Kidney epithelial cell (primary cell): ENCODE data around the gene TWIST2. TPM values are rescaled to one million over a fixed set of nuclear protein-coding genes. Genes with fewer than 3 reads are reported as not detected.

Source experiments
- DNase-seq: peaks from one replicate; pipeline ENCODE4 v3.0.0-alpha.2; 2010; ENCODE audit warnings: low read depth
- H3K27me3 ChIP-seq: 2 replicates; pipeline ENCODE4 v1.6.0; 2011; ENCODE audit warnings: low read length; ENCODE audit not compliant: control insufficient read depth, insufficient read depth
- H3K36me3 ChIP-seq: 2 replicates; pipeline ENCODE4 v1.5.1; 2011; ENCODE audit warnings: low read length; ENCODE audit not compliant: control insufficient read depth, insufficient read depth
- H3K4me3 ChIP-seq: 2 replicates; pipeline ENCODE4 v1.5.1; 2011; ENCODE audit warnings: low read depth, mild to moderate bottlenecking, control low read depth, low read length
- CTCF ChIP-seq: IDR thresholded peaks from 2 replicates; pipeline ENCODE4 v1.5.1; 2011; ENCODE audit warnings: mild to moderate bottlenecking, moderate library complexity, low read length, control low read depth, inconsistent platforms; ENCODE audit not compliant: insufficient read depth, poor library complexity, severe bottlenecking
- total RNA-seq: library from RNA; depleted of rRNA; stranded (reverse); fragments of >200 nt; gene quantifications from 2 replicates; pipeline ENCODE4 v1.2.3, GENCODE V29; 2015

TWIST2 gene
- total RNA-seq, 1 donor from 2014 or later: 1.8 TPM

GRCh38 chr2:238952261-238952919, 104.5 kb downstream of the TWIST2 start:
- TF ChIP-seq CTCF: no peak
- DNase-seq: no peak

GRCh38 chr2:238954841-238955591, 107.1 kb downstream of the TWIST2 start:
- no peak for TF ChIP-seq CTCF
- Histone ChIP-seq H3K27me3 (no peaks in the 10 kb centered on the region), H3K4me3 (no peak overlapping the region), H3K36me3 (no peaks in the 10 kb centered on the region)
- DNase-seq: no peak

More at GRCh38 chr2:238952261-238952919, 104.5 kb downstream of the TWIST2 start:
- no peaks in the 10 kb centered on the region for H3K36me3 ChIP-seq
- no peaks in the 10 kb centered on the region for H3K27me3 ChIP-seq
- no peak overlapping the region for H3K4me3 ChIP-seq

GRCh38 chr2:238955648-238956531, 108.0 kb downstream of the TWIST2 start:
- TF ChIP-seq CTCF: no peak
- no peaks in the 10 kb centered on the region for H3K36me3 ChIP-seq
- no peaks in the 10 kb centered on the region for H3K27me3 ChIP-seq
- H3K4me3 ChIP-seq: no peak overlapping the region
- no peak for DNase-seq

- TF ChIP-seq CTCF: no peak
- no peaks in the 10 kb centered on the region for H3K27me3 ChIP-seq
- no peak for DNase-seq
- no peaks in the 10 kb centered on the region for H3K36me3 ChIP-seq
- no peak overlapping the region for H3K4me3 ChIP-seq
Observed at GRCh38 chr2:238956676-238957075, 108.8 kb downstream of the TWIST2 start.
